HG03097 (cell line): ENCODE results near the gene FLRT2.

Experiments
- ATAC-seq: cut with Tn5 transposase; IDR thresholded peaks from one replicate; pipeline ENCODE4 v1.9.1; 2021; ENCODE audit not compliant: unreplicated experiment, low FRiP score

Gene FLRT2, protein sequence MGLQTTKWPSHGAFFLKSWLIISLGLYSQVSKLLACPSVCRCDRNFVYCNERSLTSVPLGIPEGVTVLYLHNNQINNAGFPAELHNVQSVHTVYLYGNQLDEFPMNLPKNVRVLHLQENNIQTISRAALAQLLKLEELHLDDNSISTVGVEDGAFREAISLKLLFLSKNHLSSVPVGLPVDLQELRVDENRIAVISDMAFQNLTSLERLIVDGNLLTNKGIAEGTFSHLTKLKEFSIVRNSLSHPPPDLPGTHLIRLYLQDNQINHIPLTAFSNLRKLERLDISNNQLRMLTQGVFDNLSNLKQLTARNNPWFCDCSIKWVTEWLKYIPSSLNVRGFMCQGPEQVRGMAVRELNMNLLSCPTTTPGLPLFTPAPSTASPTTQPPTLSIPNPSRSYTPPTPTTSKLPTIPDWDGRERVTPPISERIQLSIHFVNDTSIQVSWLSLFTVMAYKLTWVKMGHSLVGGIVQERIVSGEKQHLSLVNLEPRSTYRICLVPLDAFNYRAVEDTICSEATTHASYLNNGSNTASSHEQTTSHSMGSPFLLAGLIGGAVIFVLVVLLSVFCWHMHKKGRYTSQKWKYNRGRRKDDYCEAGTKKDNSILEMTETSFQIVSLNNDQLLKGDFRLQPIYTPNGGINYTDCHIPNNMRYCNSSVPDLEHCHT

DNA sequence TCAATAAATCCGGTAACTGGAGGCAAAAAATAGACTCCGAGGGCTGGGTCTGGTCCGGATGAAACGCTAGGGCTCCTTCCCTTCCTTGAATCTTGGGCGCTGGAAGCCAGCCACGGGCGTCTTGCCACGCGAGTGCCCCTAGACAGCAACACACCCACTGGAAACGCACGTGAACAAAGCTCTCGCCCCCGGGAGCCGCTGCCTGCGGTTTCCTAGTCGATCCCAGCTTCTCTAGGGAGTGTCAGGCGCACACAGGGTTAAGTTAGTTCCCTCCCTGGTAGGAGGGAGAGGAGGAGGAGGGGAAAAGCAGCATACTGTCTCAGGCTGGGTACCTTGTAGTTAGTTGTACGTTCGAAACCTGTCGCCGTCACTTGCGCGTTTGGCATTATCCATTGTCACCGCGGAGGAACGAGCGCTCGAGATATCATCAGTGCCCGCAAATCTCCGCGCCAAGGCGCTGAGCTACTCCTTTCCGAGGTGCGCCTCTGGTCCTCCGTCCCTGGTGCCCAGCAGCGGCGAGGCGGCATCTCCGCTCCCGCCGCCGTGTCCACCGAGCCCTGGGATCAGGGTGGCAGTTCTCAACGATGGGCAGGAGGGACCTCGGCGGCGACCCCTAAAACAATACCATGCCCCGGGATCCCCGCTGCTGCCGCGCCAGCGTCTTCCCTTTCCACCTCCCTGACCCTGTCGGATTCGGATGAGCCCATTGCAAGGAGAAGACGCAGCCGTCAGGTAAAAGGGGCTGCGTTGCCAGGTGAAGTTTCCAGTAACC, at the start of gene FLRT2:
Gene FLRT2, plus strand, starts transcription at position 342 of the 772 bp plus-strand sequence. CDS start 91,371 bp downstream, outside the sequence.
- ATAC-seq: no peak

GRCh38 chr14:85481471-85481870, 48.5 kb upstream of the FLRT2 start:
- no peak for ATAC-seq

DNA sequence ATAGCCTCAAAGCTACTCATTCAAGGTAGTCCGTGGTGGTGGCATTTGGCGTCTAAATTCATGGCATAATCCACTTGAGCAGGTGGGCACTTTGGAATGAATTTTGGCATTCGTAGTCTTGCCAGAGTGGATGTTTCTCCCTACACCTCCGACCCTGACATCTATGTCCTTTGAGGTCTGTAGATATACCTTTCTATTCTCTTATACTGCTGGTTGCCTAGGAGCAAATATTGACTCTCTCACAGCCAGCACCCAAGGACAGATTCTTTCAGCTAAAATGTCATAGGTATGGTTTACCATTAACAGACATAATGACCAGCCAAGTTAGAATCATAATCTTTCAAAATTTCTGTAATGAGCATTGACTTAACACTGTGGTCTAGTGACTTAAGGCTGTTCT, 47.4 kb upstream of the FLRT2 start:
- ATAC-seq: no peak

- no peak for ATAC-seq
These were observed 46.9 kb upstream of the FLRT2 start for GRCh38 chr14:85483037-85483436.

DNA sequence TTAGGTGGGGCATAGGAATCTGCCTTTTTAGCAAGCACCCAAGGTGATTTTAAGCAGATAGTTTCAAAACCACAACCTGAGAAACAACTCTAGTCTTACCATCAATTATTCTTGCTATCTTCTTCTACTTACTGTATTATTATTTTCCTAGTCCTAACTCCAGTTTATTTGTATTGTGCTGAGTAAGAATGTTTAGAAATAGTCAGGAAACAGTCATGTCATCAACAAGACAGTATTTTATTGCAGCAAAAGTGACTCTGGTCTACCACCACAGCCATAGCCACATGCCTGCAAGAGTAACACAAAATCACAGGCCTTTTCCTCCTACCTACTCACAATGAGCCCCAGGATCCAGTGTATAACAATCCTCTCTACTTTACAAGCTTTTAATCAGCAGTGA, 46.3 kb upstream of the FLRT2 start:
- ATAC-seq: no peak

DNA sequence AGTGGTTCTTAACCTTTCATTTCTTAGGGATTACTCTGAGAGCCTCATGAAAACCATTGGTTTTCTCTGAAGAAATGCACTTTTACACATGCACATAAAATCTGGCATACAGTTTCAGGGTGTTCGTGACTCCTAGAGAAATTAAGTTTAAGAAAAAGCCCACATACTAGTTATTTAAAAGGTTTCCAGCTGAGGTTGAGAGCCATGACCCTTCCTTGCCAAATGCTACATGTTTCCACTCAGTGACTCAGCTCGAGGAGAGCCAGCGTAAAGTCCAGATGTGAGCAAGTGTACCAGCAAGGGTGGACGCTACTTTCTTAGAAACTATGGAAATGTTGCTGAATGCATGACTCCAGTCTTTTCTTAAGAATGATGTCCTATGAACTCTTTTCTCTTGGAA, 42.7 kb upstream of the FLRT2 start:
- ATAC-seq: no peak

- ATAC-seq: no peak
These were observed 28.2 kb upstream of the FLRT2 start for GRCh38 chr14:85501751-85502150.

DNA sequence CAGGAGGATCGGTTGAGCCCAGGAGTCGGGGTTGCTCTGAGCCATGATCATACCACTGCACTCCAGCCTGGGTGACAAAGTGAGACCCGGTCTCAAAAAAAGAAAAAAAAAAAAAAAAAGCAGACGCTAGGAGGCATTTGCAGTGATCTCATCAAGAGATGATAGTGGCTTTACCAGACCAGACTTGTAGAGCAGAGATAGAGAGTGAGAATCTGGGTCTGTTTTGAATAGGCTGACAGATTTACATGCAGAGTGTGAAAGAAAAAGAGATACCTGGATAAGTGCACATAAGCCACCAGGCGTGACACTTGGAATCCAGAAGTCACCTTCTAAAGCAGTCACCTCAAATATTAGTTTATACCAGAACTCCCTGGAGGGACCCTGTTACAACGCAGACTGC, 21.1 kb upstream of the FLRT2 start:
- ATAC-seq: no peak

DNA sequence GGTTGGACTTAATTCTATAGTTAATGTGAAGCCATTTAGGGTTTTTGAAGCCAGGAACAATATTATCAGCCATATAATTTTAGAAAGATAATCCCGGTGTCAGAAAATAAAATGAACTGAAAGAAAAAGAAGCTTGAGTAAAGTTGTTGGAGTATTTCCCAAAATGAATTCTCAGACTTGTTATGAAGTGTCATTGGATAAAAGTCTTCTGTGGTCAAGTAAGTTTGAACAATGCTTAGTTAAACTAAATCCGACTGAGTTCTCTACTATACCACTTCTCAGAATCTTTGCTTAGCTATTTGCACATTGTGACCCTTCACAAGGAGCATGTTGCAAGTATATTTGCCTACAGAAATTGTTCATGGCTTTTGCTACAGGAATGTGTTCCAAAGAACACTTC, 17.5 kb upstream of the FLRT2 start:
- ATAC-seq: no peak

GRCh38 chr14:85514487-85514886, 15.5 kb upstream of the FLRT2 start:
- no peak for ATAC-seq

DNA sequence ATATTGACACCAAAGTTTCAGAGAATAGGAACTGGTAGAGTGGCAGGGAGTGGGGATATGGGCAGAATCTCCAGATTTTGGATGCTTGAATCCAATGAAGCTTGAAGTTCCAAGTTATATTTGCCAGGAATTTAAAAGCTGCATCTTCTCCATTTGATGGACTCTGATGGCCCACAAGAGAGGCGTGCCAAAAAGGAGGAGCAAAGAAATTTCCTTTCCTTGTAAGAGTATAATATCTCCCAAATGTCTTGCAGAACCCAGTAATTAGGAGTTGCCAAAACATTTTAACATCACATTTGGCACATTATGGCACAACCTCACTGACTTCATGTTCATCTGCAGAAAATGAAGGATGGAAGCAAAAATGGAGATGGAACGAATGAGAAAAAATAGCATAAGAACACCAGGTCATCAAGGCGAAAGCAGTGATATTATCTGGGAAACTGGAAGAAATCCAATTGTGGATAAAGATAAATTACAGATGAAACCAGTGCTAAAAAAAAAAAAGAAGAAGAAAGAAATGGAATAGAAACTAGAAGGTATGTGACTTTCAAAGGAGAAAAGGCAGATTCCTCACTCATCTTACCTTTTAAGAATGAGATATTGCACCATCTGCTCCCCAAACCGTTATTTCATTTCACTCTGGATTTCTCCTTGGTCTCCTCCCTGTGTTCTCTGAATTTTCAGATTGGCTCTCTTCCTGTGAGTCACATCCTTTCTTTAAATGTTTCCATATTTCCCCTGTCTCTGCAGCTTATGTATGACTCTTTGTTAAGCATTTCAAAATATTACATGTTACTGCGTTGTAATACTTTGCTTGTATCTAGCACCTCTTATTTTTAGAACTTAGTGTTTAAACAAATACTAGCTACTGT, 13.5 kb upstream of the FLRT2 start:
- ATAC-seq: no peak

DNA sequence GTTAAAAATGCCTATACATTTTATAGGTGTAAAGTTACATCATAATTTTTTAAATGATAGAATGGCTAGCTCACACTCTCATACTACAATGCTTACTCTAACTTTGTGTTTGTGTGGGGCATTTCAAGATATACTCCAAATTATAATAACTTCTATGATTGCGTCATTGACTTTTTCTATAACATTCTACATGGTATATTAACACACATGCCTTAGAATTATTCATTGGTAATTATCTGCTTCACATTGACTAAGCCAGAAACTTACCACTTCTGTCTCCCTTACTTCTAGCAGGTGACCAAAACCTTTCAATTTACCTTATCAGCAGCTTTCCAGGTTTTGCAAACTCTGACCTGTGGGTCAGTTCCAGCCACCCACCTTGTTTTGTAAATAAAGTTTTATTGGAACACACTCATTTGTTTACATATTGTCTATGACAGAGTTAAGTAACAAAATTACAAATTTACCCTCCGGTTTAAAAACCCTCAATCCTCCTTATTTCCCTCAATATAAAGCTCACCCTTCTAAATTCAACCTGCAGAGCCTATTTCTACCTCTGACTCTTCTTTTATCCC, 12.7 kb upstream of the FLRT2 start:
- ATAC-seq: no peak

DNA sequence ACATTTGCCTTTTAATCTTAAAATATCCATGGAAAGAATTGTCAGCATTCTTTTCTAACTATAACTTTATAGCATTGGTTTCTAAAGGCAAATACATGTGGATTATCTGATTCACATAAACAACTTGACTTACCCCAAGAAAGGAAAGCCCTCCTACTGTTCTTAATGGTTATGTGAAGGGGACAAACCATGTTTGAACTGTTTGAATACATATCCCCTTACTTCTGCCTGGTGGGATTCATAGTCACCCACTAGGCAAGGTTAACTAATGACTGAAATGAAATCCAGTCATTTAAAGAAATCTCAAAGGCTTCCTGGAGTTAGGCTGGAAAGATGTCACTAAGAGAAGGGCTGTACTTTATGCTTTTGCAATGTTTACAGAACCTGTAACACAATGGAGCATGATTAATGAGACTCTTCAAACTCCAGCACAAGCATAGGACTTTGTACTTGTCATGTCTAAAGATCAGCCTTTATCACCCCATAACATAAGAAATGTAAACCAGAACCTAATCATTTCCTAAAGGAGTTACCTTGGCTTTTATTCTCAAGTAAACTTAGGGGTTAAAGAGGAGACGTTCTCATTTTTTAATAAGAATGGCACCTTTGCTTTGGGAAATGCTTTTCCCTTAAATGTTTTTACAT, 10.2 kb upstream of the FLRT2 start:
- no peak for ATAC-seq

GRCh38 chr14:85520581-85520980, 9.4 kb upstream of the FLRT2 start:
- ATAC-seq: no peak

- no peak for ATAC-seq
These were observed 6.3 kb upstream of the FLRT2 start for GRCh38 chr14:85523624-85524023.

DNA sequence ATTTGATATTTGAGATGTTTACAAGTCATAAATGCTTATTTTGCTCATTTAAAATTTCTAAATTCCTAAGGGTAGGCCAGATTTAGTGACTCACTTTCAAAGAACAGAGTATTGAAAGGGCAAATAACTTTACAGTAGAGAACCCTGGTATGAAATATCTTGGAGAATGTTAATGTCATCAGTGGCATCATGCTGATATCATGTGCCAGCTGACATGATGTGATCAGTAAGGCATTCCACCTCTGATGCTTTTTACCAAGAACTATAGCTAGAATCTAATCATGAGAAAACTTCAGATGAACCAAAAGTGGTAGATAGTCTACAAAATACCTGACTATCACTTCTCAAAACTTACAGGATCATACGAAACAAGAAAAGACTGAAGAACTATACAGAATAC, 2.9 kb upstream of the FLRT2 start:
- no peak for ATAC-seq

DNA sequence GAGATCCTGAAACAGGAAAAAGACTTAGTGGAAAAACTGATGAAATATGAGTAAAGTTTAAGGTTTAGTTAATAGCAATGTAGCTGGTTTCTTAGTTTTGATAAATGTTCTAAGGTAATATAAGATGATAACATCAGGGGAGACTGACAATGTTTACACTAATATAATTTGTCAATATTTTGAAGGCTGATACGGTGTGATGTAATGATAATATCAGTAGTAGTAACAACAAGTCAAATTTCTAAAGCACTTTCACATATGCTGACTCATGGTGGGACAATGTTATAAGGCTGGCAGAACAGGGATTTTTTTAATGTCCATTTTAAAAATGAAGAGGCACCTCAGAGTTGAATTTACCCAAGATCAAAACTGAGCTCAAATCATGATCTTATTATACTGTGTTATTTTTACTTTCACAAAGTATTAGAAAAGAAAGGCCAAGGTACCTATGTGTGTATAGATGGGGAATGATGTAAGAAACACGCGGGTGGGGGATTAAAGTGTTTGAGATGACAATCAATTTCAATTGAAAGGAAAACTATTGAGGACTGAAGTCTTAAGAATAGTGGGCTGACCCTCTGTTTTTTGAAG, 2.4 kb upstream of the FLRT2 start:
- ATAC-seq: no peak

DNA sequence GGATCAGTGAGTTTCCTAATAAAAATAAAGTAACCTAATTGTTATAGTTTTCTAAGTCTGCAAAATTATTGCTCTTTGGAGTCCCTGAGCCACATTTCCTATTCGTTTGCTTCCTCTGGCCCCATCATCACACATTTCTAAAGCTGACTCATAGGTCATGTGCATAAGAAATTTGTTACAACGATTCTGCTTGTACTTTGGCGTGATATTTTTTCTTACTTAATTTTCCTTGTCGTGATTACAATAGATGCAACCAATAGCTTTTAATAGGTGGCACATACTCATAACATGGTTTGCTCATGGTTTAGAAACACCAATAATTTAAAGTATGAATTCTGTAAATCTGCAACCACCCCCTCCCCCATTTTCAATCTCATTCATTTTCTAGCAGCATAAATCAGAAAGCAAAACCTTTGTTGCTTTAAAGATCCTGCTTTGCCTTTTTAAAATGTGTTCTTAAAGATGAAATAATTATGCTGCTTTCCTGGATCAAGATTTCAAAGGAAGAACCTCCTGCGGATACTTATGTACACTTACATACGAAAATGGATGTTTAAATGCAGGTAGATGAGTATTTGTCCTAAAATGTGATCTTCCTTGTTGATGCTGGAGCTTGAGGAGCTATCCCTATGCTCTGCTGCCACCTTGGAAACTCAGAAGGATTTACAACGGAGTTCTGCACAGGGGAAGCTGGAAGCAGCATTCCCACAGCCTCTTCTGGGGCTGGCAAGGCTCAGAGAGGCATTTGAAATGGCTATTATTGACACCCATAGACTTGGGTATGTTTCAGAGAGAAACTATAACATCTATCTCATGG, 1.7 kb upstream of the FLRT2 start:
- ATAC-seq: no peak
